HG03103 (cell line): ENCODE results near the gene ANKRA2.

ENCODE experiments used
- ATAC-seq: cut with Tn5 transposase; IDR thresholded peaks from one replicate; pipeline ENCODE4 v1.9.1; 2021; ENCODE audit warnings: low read depth; ENCODE audit not compliant: unreplicated experiment

The ANKRA2 gene

DNA sequence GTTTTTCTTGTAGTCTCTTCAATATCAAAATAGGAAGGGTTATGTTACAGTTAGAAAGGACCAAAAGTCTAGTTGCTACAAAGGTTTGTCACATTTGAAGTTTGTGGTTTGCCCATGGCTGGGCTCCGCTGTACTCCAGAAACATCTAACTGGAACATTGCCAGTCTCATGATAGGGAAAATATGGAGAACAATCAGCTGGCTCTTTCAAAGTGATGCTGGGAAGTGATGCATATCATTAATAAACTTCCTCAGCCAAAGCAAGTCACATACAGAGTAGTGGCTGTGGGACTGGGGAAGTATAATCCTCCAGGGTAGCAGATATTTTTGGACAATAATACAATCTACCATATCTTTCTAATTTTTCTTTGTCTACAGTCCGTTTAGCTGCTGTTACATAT lies 58.4 kb downstream of the ANKRA2 start:
- ATAC-seq: no peak

DNA sequence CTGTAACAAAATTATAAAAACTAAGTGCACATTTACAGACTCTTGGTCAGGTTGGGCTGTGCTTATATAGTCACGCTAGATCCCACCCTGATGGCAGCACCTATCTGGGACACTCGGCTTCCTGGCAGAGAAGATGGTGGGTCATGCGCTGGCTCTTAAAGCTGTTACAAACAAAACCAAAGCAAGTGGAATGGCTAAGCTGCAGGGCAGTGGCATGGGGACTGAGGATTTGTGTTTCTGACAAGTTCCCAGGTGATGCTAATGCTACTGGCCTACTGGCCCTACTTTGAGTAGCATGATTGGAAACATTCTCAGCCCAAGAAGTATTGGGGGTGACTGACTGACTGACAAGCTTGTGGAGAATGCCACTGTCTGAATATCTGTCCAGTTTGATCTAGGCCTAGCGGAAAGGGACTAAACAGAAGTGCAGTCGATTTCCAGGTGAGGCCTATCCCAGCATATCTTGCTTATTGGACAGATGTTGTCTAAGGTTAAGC lies 58.9 kb downstream of the ANKRA2 start:
- no peak for ATAC-seq
